Mesenchymal stem cell (in vitro differentiated cells and primary cell): ENCODE data around the gene XCL2.

Experiments
- DNase-seq: peaks from one replicate; pipeline ENCODE4 v3.0.0-alpha.2; 2013
- H2AFZ ChIP-seq: one replicate; pipeline ENCODE4 v1.6.1; 2013; ENCODE audit warnings: low read depth, mild to moderate bottlenecking, control low read depth, inconsistent platforms, low read length, moderate library complexity
- H2AK5ac ChIP-seq: 2 replicates; pipeline ENCODE4 v1.6.1; 2013; ENCODE audit warnings: low read length, moderate library complexity, mild to moderate bottlenecking, inconsistent platforms; ENCODE audit not compliant: severe bottlenecking
- H2BK120ac ChIP-seq: one replicate; pipeline ENCODE4 v1.6.1; 2013; ENCODE audit warnings: low read depth, mild to moderate bottlenecking, inconsistent platforms, low read length, moderate library complexity
- H2BK12ac ChIP-seq, 2 experiments: one replicate each; pipeline ENCODE4 v1.6.1; 2013; ENCODE audit warnings: inconsistent platforms in 2 of 2, low read length in 2 of 2, mild to moderate bottlenecking in 2 of 2, moderate library complexity in 2 of 2, control low read depth in 1 of 2
- H2BK15ac ChIP-seq: one replicate; pipeline ENCODE4 v1.6.1; 2013; ENCODE audit warnings: mild to moderate bottlenecking, low read depth, inconsistent platforms; ENCODE audit not compliant: poor library complexity, severe bottlenecking
- H2BK5ac ChIP-seq: 2 replicates; pipeline ENCODE4 v1.6.1; 2013; ENCODE audit warnings: low read depth, mild to moderate bottlenecking, low read length, control low read depth, inconsistent platforms; ENCODE audit not compliant: poor library complexity, severe bottlenecking
- H3K14ac ChIP-seq, 2 experiments: one replicate each; pipeline ENCODE4 v1.6.1; 2013; ENCODE audit warnings: inconsistent platforms in 2 of 2, low read length in 2 of 2, control low read depth in 1 of 2, mild to moderate bottlenecking in 1 of 2, moderate library complexity in 1 of 2
- H3K18ac ChIP-seq, 2 experiments: one replicate each; pipeline ENCODE4 v1.6.1; 2013; ENCODE audit warnings: inconsistent platforms in 2 of 2, low read length in 2 of 2, control low read depth in 1 of 2, low read depth in 1 of 2, mild to moderate bottlenecking in 1 of 2
- H3K23ac ChIP-seq, 2 experiments: one replicate each; pipeline ENCODE4 v1.6.1; 2013; ENCODE audit warnings: inconsistent platforms in 2 of 2, low read length in 2 of 2, mild to moderate bottlenecking in 2 of 2, moderate library complexity in 2 of 2, control low read depth in 1 of 2
- H3K27ac ChIP-seq: 2 replicates; pipeline ENCODE4 v1.5.1; 2013; ENCODE audit warnings: mild to moderate bottlenecking, moderate library complexity, low read length, control low read depth, inconsistent platforms; ENCODE audit not compliant: poor library complexity, severe bottlenecking
- H3K27me3 ChIP-seq, 2 experiments: 2 replicates each; pipeline versions ENCODE4 v1.6.1 to v1.7.0; 2013; ENCODE audit warnings: low read length in 2 of 2, mild to moderate bottlenecking in 2 of 2, moderate library complexity in 2 of 2, control low read depth in 1 of 2, inconsistent platforms in 1 of 2; ENCODE audit not compliant: control insufficient read depth in 1 of 2, insufficient read depth in 1 of 2
- H3K36me3 ChIP-seq, 2 experiments: 2 replicates each; pipeline versions ENCODE4 v1.6.1 to v1.7.0; 2013; ENCODE audit warnings: low read length in 2 of 2, control low read depth in 1 of 2, inconsistent platforms in 1 of 2, low read depth in 1 of 2, mild to moderate bottlenecking in 1 of 2; ENCODE audit not compliant: insufficient read depth in 2 of 2, control insufficient read depth in 1 of 2
- H3K4ac ChIP-seq, 2 experiments: one replicate each; pipeline ENCODE4 v1.6.1; 2013; ENCODE audit warnings: inconsistent platforms in 2 of 2, low read length in 2 of 2, mild to moderate bottlenecking in 2 of 2, moderate library complexity in 2 of 2, control low read depth in 1 of 2, low read depth in 1 of 2
- H3K4me1 ChIP-seq: 2 replicates; pipeline ENCODE4 v1.6.1; 2013; ENCODE audit warnings: low read depth, low read length, control low read depth; ENCODE audit not compliant: control insufficient read depth, insufficient read depth
- H3K4me2 ChIP-seq: 2 replicates; pipeline ENCODE4 v1.6.1; 2013; ENCODE audit warnings: low read length, mild to moderate bottlenecking, inconsistent platforms; ENCODE audit not compliant: poor library complexity, severe bottlenecking
- H3K4me3 ChIP-seq, 2 experiments: 2 replicates each; pipeline versions ENCODE4 v1.5.1 to v1.7.0; 2013; ENCODE audit warnings: low read length in 2 of 2, mild to moderate bottlenecking in 2 of 2, control low read depth in 1 of 2, low read depth in 1 of 2; ENCODE audit not compliant: insufficient read depth in 1 of 2
- H3K79me1 ChIP-seq: replicated peaks from 2 replicates; pipeline ENCODE4 v1.6.1; 2013; ENCODE audit warnings: mild to moderate bottlenecking, control low read depth, low read length, inconsistent platforms; ENCODE audit not compliant: poor library complexity, severe bottlenecking
- H3K9ac ChIP-seq: 2 replicates; pipeline ENCODE4 v1.7.0; 2013; ENCODE audit warnings: mild to moderate bottlenecking, low read length, moderate library complexity
- H3K9me3 ChIP-seq: 2 replicates; pipeline ENCODE4 v1.7.0; 2013; ENCODE audit warnings: mild to moderate bottlenecking, low read length; ENCODE audit not compliant: control insufficient read depth
- H4K8ac ChIP-seq: one replicate; pipeline ENCODE4 v1.6.1; 2013; ENCODE audit warnings: inconsistent platforms, mild to moderate bottlenecking, low read length, moderate library complexity
- H4K91ac ChIP-seq: one replicate; pipeline ENCODE4 v1.6.1; 2013; ENCODE audit warnings: mild to moderate bottlenecking, low read length, inconsistent platforms
- WGBS: methylation state at CpG from one replicate; pipeline ENCODE4 v1.1.7; 2013; ENCODE audit warnings: mixed read lengths; 5-methylcytosine and 5-hydroxymethylcytosine counted together

Gene XCL2

GRCh38 chr1:168561989-168562388 is 18.2 kb upstream of the XCL2 start:
- no peak overlapping the region for H4K91ac ChIP-seq
- H3K14ac ChIP-seq, result no peak overlapping the region
- no peak overlapping the region for H3K4me3 ChIP-seq
- H3K9ac ChIP-seq, result no peak overlapping the region
- H3K79me1 ChIP-seq, result no peaks in the 10 kb centered on the region
- no peaks in the 10 kb centered on the region for H3K36me3 ChIP-seq
- H2AK5ac ChIP-seq, result no peak overlapping the region
- no peak overlapping the region for H3K18ac ChIP-seq
- H3K4me2 ChIP-seq, result no peak overlapping the region
- H3K27ac ChIP-seq, result no peak overlapping the region
- no peak overlapping the region for H2BK120ac ChIP-seq
- H4K8ac ChIP-seq, result no peak overlapping the region
- no peaks in the 10 kb centered on the region for H3K27me3 ChIP-seq
- no peak overlapping the region for H2AFZ ChIP-seq
- H3K23ac ChIP-seq, result no peak overlapping the region
- H2BK12ac ChIP-seq, result no peak overlapping the region
- no peak overlapping the region for H3K4ac ChIP-seq
- H3K9me3 ChIP-seq, result no peaks in the 10 kb centered on the region
- WGBS, result no CpG with 5 or more reads among the region's 2 CpGs
- H2BK15ac ChIP-seq, result no peak overlapping the region
- no peaks in the 10 kb centered on the region for H3K4me1 ChIP-seq
- no peak for DNase-seq
- H2BK5ac ChIP-seq, result no peak overlapping the region

DNA sequence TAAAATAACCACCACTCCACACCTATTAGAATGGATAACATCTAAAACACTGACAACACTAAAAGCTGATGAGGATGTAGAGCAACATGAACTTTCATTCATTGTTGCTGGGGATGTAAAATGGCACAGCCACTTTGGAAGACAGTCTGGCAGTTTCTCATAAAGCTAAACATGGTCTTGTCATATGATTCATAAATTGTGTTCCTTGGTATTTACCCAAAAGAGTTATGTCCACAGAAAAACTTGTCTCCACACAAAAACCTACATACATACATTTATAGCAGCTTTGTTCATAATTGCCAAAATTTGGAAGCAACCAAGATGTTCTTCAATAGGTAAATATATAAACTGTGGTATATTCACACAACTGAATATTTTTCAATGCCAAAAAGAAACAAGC is 16.6 kb upstream of the XCL2 start:
- H3K23ac ChIP-seq, result no peak overlapping the region
- H4K91ac ChIP-seq, result no peak overlapping the region
- no peak overlapping the region for H2BK5ac ChIP-seq
- no peak overlapping the region for H2BK15ac ChIP-seq
- H4K8ac ChIP-seq, result no peak overlapping the region
- no peaks in the 10 kb centered on the region for H3K9me3 ChIP-seq
- H3K27me3 ChIP-seq, result no peaks in the 10 kb centered on the region
- no peaks in the 10 kb centered on the region for H3K79me1 ChIP-seq
- no peak overlapping the region for H3K4ac ChIP-seq
- H2AFZ ChIP-seq, result no peak overlapping the region
- no peak overlapping the region for H2BK120ac ChIP-seq
- no peak overlapping the region for H3K4me2 ChIP-seq
- no peak for DNase-seq
- no peak overlapping the region for H3K18ac ChIP-seq
- H3K14ac ChIP-seq, result no peak overlapping the region
- H3K9ac ChIP-seq, result no peak overlapping the region
- H2BK12ac ChIP-seq, result no peak overlapping the region
- H3K27ac ChIP-seq, result no peak overlapping the region
- H3K4me1 ChIP-seq, result no peaks in the 10 kb centered on the region
- H2AK5ac ChIP-seq, result no peak overlapping the region
- H3K36me3 ChIP-seq, result no peaks in the 10 kb centered on the region
- no peak overlapping the region for H3K4me3 ChIP-seq

- Histone ChIP-seq H2BK15ac (no peak overlapping the region), H3K18ac (no peak overlapping the region), H2BK12ac (no peak overlapping the region), H3K36me3 (no peaks in the 10 kb centered on the region), H3K4me2 (no peak overlapping the region), H2BK5ac (no peak overlapping the region), H3K4me3 (no peak overlapping the region), H3K4ac (no peak overlapping the region), H3K79me1 (no peaks in the 10 kb centered on the region), H3K9ac (no peak overlapping the region), H3K27me3 (no peaks in the 10 kb centered on the region), H3K9me3 (no peaks in the 10 kb centered on the region), H4K8ac (no peak overlapping the region), H3K4me1 (no peaks in the 10 kb centered on the region), H2AFZ (no peak overlapping the region), H2AK5ac (no peak overlapping the region), H2BK120ac (no peak overlapping the region), H3K23ac (no peak overlapping the region), H3K14ac (no peak overlapping the region), H3K27ac (no peak overlapping the region), H4K91ac (no peak overlapping the region)
- DNase-seq, result peak; percentile 11
These were observed 12.8 kb upstream of the XCL2 start for GRCh38 chr1:168556647-168557046.

GRCh38 chr1:168555508-168556046 is 11.8 kb upstream of the XCL2 start:
- H4K8ac ChIP-seq, result peak overlapping the region; percentile 31
- H3K27me3 ChIP-seq, result no peaks in the 10 kb centered on the region
- H3K14ac ChIP-seq, result no peak overlapping the region
- no peak overlapping the region for H3K4me2 ChIP-seq
- no peak overlapping the region for H2AK5ac ChIP-seq
- no peak overlapping the region for H2AFZ ChIP-seq
- H2BK15ac ChIP-seq, result no peak overlapping the region
- H2BK120ac ChIP-seq, result no peak overlapping the region
- no peak overlapping the region for H3K23ac ChIP-seq
- no peaks in the 10 kb centered on the region for H3K4me1 ChIP-seq
- no peaks in the 10 kb centered on the region for H3K9me3 ChIP-seq
- no peak overlapping the region for H3K27ac ChIP-seq
- 43% methylated on average over 1 of the region's 3 CpGs for WGBS
- no peak overlapping the region for H3K4me3 ChIP-seq
- H3K79me1 ChIP-seq, result no peaks in the 10 kb centered on the region
- no peak overlapping the region for H4K91ac ChIP-seq
- H3K4ac ChIP-seq, result no peak overlapping the region
- peak overlapping the region in 1 of 2 experiments; percentile 59 for H3K18ac ChIP-seq
- no peak for DNase-seq
- peak overlapping the region in 1 of 2 experiments; percentile 68 for H2BK12ac ChIP-seq
- no peaks in the 10 kb centered on the region for H3K36me3 ChIP-seq
- no peak overlapping the region for H2BK5ac ChIP-seq
- H3K9ac ChIP-seq, result no peak overlapping the region
